HEK293 (cell line): ENCODE results near the gene BAX.

Experiments used
- REPIN1 ChIP-seq: fragments of 450-650 bp; formaldehyde crosslinking; IDR thresholded peaks from 2 replicates; pipeline ENCODE4 v1.5.1; 2017; ENCODE audit warnings: missing biosample characterization, missing genetic modification characterization, low read depth
- ZBTB1 ChIP-seq: fragments of 450-650 bp; formaldehyde crosslinking; IDR thresholded peaks from 2 replicates; pipeline ENCODE4 v1.5.1; 2016; ENCODE audit warnings: missing biosample characterization, missing genetic modification characterization
- ZBTB8A ChIP-seq: fragments of 450-650 bp; formaldehyde crosslinking; IDR thresholded peaks from 2 replicates; pipeline ENCODE4 v1.5.1; 2016; ENCODE audit warnings: missing biosample characterization, missing genetic modification characterization
- ZFP37 ChIP-seq: fragments of 450-650 bp; formaldehyde crosslinking; IDR thresholded peaks from 2 replicates; pipeline ENCODE4 v1.5.1; 2016; ENCODE audit warnings: missing biosample characterization, missing genetic modification characterization
- ZNF350 ChIP-seq: fragments of 450-650 bp; formaldehyde crosslinking; IDR thresholded peaks from 2 replicates; pipeline ENCODE4 v1.5.0; 2017; ENCODE audit warnings: missing biosample characterization, mild to moderate bottlenecking, missing genetic modification characterization
- ZNF549 ChIP-seq: fragments of 450-650 bp; IDR thresholded peaks from 2 replicates; pipeline ENCODE4 v1.5.1; 2018; ENCODE audit warnings: missing biosample characterization, missing genetic modification characterization, mild to moderate bottlenecking, inconsistent platforms, moderate library complexity
- ZNF707 ChIP-seq: fragments of 450-650 bp; formaldehyde crosslinking; IDR thresholded peaks from 2 replicates; pipeline ENCODE4 v1.5.1; 2016; ENCODE audit warnings: missing biosample characterization, missing genetic modification characterization
- TF ChIP-seq, protein P1 (sequence below): fragments of 450-650 bp; formaldehyde crosslinking; IDR thresholded peaks from 2 replicates; pipeline ENCODE4 v1.5.1; 2016; ENCODE audit warnings: missing biosample characterization, missing genetic modification characterization
- TF ChIP-seq, protein P2 (sequence below): fragments of 450-650 bp; formaldehyde crosslinking; IDR thresholded peaks from 2 replicates; pipeline ENCODE4 v1.5.1; 2016; ENCODE audit warnings: missing biosample characterization, missing genetic modification characterization, borderline replicate concordance
- TF ChIP-seq, protein P3 (sequence below): fragments of 450-650 bp; formaldehyde crosslinking; IDR thresholded peaks from 2 replicates; pipeline ENCODE4 v1.5.1; 2016; ENCODE audit warnings: missing biosample characterization, missing genetic modification characterization
- TF ChIP-seq, protein P4 (sequence below): fragments of 450-650 bp; formaldehyde crosslinking; IDR thresholded peaks from 2 replicates; pipeline ENCODE4 v1.5.1; 2016; ENCODE audit warnings: missing biosample characterization, missing genetic modification characterization

DNA sequence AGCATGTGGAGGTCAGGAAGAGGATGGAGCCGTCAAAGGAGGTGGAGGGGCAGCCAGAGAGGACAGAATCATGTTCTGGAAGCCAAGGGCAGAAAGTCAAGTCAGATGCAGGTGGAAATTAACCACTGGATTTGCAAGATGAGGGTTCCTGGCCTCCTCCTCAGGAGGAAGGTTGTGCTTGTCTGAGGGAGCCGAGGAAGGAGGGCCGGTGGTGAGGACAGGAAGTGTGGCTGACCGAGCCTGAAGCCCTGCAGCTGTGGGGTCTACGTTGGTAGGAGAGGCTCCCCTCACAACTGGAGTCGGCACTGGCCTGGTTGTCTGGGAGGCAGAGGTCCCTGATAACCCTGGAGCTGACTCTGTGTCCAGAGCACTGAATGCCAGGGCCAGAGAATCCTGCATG lies 36.6 kb upstream of the BAX start:
- TF ChIP-seq, protein P1, sequence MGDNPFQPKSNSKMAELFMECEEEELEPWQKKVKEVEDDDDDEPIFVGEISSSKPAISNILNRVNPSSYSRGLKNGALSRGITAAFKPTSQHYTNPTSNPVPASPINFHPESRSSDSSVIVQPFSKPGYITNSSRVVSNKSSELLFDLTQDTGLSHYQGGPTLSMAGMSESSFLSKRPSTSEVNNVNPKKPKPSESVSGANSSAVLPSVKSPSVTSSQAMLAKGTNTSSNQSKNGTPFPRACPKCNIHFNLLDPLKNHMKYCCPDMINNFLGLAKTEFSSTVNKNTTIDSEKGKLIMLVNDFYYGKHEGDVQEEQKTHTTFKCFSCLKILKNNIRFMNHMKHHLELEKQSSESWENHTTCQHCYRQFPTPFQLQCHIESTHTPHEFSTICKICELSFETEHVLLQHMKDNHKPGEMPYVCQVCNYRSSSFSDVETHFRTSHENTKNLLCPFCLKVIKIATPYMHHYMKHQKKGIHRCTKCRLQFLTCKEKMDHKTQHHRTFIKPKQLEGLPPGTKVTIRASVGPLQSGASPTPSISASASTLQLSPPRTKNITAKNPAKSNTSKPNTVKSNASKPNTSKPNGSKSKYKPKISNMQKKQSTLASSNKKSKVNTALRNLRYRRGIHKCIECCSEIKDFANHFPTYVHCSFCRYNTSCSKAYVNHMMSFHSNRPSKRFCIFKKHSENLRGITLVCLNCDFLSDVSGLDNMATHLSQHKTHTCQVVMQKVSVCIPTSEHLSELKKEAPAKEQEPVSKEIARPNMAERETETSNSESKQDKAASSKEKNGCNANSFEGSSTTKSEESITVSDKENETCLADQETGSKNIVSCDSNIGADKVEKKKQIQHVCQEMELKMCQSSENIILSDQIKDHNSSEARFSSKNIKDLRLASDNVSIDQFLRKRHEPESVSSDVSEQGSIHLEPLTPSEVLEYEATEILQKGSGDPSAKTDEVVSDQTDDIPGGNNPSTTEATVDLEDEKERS (tag by site-specific recombination) = no peak
- TF ChIP-seq ZBTB1 (tag by site-specific recombination) (no peak), ZNF707 (tag by site-specific recombination) (no peak), REPIN1 (tag by site-specific recombination) (no peak), ZBTB8A (no peak), ZNF549 (no peak), ZFP37 (tag by site-specific recombination) (no peak), ZNF350 (tag by site-specific recombination) (no peak)
- TF ChIP-seq, protein P2, sequence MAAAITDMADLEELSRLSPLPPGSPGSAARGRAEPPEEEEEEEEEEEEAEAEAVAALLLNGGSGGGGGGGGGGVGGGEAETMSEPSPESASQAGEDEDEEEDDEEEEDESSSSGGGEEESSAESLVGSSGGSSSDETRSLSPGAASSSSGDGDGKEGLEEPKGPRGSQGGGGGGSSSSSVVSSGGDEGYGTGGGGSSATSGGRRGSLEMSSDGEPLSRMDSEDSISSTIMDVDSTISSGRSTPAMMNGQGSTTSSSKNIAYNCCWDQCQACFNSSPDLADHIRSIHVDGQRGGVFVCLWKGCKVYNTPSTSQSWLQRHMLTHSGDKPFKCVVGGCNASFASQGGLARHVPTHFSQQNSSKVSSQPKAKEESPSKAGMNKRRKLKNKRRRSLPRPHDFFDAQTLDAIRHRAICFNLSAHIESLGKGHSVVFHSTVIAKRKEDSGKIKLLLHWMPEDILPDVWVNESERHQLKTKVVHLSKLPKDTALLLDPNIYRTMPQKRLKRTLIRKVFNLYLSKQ (tag by site-specific recombination) = no peak
- TF ChIP-seq, protein P3, sequence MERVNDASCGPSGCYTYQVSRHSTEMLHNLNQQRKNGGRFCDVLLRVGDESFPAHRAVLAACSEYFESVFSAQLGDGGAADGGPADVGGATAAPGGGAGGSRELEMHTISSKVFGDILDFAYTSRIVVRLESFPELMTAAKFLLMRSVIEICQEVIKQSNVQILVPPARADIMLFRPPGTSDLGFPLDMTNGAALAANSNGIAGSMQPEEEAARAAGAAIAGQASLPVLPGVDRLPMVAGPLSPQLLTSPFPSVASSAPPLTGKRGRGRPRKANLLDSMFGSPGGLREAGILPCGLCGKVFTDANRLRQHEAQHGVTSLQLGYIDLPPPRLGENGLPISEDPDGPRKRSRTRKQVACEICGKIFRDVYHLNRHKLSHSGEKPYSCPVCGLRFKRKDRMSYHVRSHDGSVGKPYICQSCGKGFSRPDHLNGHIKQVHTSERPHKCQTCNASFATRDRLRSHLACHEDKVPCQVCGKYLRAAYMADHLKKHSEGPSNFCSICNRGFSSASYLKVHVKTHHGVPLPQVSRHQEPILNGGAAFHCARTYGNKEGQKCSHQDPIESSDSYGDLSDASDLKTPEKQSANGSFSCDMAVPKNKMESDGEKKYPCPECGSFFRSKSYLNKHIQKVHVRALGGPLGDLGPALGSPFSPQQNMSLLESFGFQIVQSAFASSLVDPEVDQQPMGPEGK (tag by site-specific recombination) = no peak
- TF ChIP-seq, protein P4, sequence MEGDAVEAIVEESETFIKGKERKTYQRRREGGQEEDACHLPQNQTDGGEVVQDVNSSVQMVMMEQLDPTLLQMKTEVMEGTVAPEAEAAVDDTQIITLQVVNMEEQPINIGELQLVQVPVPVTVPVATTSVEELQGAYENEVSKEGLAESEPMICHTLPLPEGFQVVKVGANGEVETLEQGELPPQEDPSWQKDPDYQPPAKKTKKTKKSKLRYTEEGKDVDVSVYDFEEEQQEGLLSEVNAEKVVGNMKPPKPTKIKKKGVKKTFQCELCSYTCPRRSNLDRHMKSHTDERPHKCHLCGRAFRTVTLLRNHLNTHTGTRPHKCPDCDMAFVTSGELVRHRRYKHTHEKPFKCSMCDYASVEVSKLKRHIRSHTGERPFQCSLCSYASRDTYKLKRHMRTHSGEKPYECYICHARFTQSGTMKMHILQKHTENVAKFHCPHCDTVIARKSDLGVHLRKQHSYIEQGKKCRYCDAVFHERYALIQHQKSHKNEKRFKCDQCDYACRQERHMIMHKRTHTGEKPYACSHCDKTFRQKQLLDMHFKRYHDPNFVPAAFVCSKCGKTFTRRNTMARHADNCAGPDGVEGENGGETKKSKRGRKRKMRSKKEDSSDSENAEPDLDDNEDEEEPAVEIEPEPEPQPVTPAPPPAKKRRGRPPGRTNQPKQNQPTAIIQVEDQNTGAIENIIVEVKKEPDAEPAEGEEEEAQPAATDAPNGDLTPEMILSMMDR = no peak
